DOHH2 (cell line): ENCODE data around the gene GALNT17.

ENCODE experiments used
- H3F3A ChIP-seq: fragments of 200-600 bp; sonication (generic), shearing (Covaris generic); 2 replicates; pipeline ENCODE4 v1.6.0; 2016; ENCODE audit warnings: antibody characterized with exemption, mild to moderate bottlenecking; ENCODE audit not compliant: control insufficient read depth, insufficient read depth
- H3K27ac ChIP-seq: fragments of 200-600 bp; sonication (generic); 2 replicates; pipeline ENCODE4 v1.5.1; 2014; ENCODE audit warnings: low read depth, mild to moderate bottlenecking, low read length, moderate library complexity
- H3K27me3 ChIP-seq: fragments of 200-600 bp; sonication (generic); 2 replicates; pipeline ENCODE4 v1.6.1; 2014; ENCODE audit warnings: mild to moderate bottlenecking, low read length, mixed read lengths; ENCODE audit not compliant: control insufficient read depth
- H3K36me3 ChIP-seq: fragments of 200-600 bp; sonication (generic); 2 replicates; pipeline ENCODE4 v1.6.1; 2014; ENCODE audit warnings: mild to moderate bottlenecking, low read length, moderate library complexity, mixed read lengths; ENCODE audit not compliant: control insufficient read depth
- H3K4me1 ChIP-seq: fragments of 200-600 bp; sonication (generic); 2 replicates; pipeline ENCODE4 v1.6.1; 2014; ENCODE audit warnings: mild to moderate bottlenecking, low read length, mixed read lengths; ENCODE audit not compliant: control insufficient read depth
- H3K4me2 ChIP-seq: fragments of 200-600 bp; sonication (generic); 2 replicates; pipeline ENCODE4 v1.6.0; 2014; ENCODE audit warnings: mild to moderate bottlenecking, low read length, moderate library complexity
- H3K4me3 ChIP-seq: fragments of 200-600 bp; sonication (generic); 2 replicates; pipeline ENCODE4 v1.5.1; 2014; ENCODE audit warnings: mild to moderate bottlenecking, low read length, mixed read lengths
- H3K79me2 ChIP-seq: fragments of 200-600 bp; sonication (generic); 2 replicates; pipeline ENCODE4 v1.6.1; 2014; ENCODE audit warnings: mild to moderate bottlenecking, low read length, mixed read lengths; ENCODE audit not compliant: control insufficient read depth
- H3K9me2 ChIP-seq: fragments of 200-600 bp; sonication (generic); replicated peaks from 2 replicates; pipeline ENCODE4 v1.6.1; 2014; ENCODE audit warnings: mild to moderate bottlenecking, low read length, mixed read lengths; ENCODE audit not compliant: control insufficient read depth
- H3K9me3 ChIP-seq: fragments of 200-600 bp; sonication (generic); 2 replicates; pipeline ENCODE4 v1.6.1; 2014; ENCODE audit warnings: antibody characterized with exemption, low read length, mixed read lengths; ENCODE audit not compliant: control insufficient read depth, insufficient read depth
- H4K20me1 ChIP-seq: fragments of 200-600 bp; sonication (generic); 2 replicates; pipeline ENCODE4 v1.6.0; 2014; ENCODE audit warnings: low read depth, mild to moderate bottlenecking, antibody characterized with exemption, low read length, moderate library complexity; ENCODE audit not compliant: control insufficient read depth, insufficient read depth
- CTCF ChIP-seq: fragments of 200-600 bp; sonication (generic); IDR thresholded peaks from one replicate; pipeline ENCODE4 v1.5.1; 2014; ENCODE audit warnings: antibody characterized with exemption, mild to moderate bottlenecking, low read depth, low read length; ENCODE audit not compliant: poor library complexity, severe bottlenecking
- EZH2phosphoT487 ChIP-seq: fragments of 200-600 bp; sonication (generic); IDR thresholded peaks from 2 replicates; pipeline ENCODE4 v1.6.1; 2017; ENCODE audit warnings: borderline replicate concordance, mild to moderate bottlenecking, antibody characterized with exemption, low read length, moderate library complexity, mixed read lengths

Gene GALNT17

GRCh38 chr7:71509381-71509780 is 377.4 kb downstream of the GALNT17 start:
- no peaks in the 10 kb centered on the region for H3K79me2 ChIP-seq
- no peak overlapping the region for H3K4me2 ChIP-seq
- TF ChIP-seq EZH2phosphoT487 = no peak
- TF ChIP-seq CTCF = no peak
- H4K20me1 ChIP-seq = no peaks in the 10 kb centered on the region
- H3K27ac ChIP-seq = no peak overlapping the region
- H3K4me1 ChIP-seq = no peaks in the 10 kb centered on the region
- H3K9me2 ChIP-seq = no peaks in the 10 kb centered on the region
- H3K4me3 ChIP-seq = no peak overlapping the region
- H3K36me3 ChIP-seq = no peaks in the 10 kb centered on the region
- H3K27me3 ChIP-seq = no peaks in the 10 kb centered on the region
- no peaks in the 10 kb centered on the region for H3F3A ChIP-seq
- peaks cover 3% of the 10 kb centered on the region; the same call in 1 of the 2 replicates for H3K9me3 ChIP-seq

GRCh38 chr7:71511361-71511807 is 379.4 kb downstream of the GALNT17 start:
- no peaks in the 10 kb centered on the region for H3F3A ChIP-seq
- no peaks in the 10 kb centered on the region for H4K20me1 ChIP-seq
- no peaks in the 10 kb centered on the region for H3K27me3 ChIP-seq
- no peaks in the 10 kb centered on the region for H3K4me1 ChIP-seq
- no peak overlapping the region for H3K4me3 ChIP-seq
- no peak overlapping the region for H3K4me2 ChIP-seq
- H3K9me2 ChIP-seq = no peaks in the 10 kb centered on the region
- peaks cover 3% of the 10 kb centered on the region; the same call in 1 of the 2 replicates for H3K9me3 ChIP-seq
- no peak overlapping the region for H3K27ac ChIP-seq
- H3K79me2 ChIP-seq = no peaks in the 10 kb centered on the region
- TF ChIP-seq EZH2phosphoT487 = no peak
- TF ChIP-seq CTCF = peak; percentile 59
- no peaks in the 10 kb centered on the region for H3K36me3 ChIP-seq

- no peaks in the 10 kb centered on the region for H3K27me3 ChIP-seq
- no peak for TF ChIP-seq EZH2phosphoT487
- TF ChIP-seq CTCF = no peak
- H3K4me1 ChIP-seq = no peaks in the 10 kb centered on the region
- no peak overlapping the region for H3K27ac ChIP-seq
- no peak overlapping the region for H3K4me2 ChIP-seq
- H3K79me2 ChIP-seq = no peaks in the 10 kb centered on the region
- no peaks in the 10 kb centered on the region for H4K20me1 ChIP-seq
- no peaks in the 10 kb centered on the region for H3K36me3 ChIP-seq
- H3F3A ChIP-seq = no peaks in the 10 kb centered on the region
- H3K4me3 ChIP-seq = no peak overlapping the region
- no peaks in the 10 kb centered on the region for H3K9me2 ChIP-seq
- peaks cover 14% of the 10 kb centered on the region; the same call in 1 of the 2 replicates for H3K9me3 ChIP-seq
Observed at GRCh38 chr7:71517940-71518699, 386.2 kb downstream of the GALNT17 start.
